Astrocyte of the spinal cord (primary cell): ENCODE measurements around the gene KCTD16.

ENCODE experiments used
- DNase-seq: peaks from one replicate; pipeline ENCODE4 v3.0.0; 2011; ENCODE audit warnings: low read depth, low spot score
- H3K4me3 ChIP-seq: 2 replicates; pipeline ENCODE4 v1.5.1; 2011; ENCODE audit warnings: low read depth, mild to moderate bottlenecking, low read length, moderate library complexity
- in situ Hi-C: cut with HindIII; loops from 2 replicates; pipeline ENCODE4 v1.10.0; 2017; ENCODE audit warnings: low sequenced_read_pairs
- TF ChIP-seq, protein P1 (sequence below): IDR thresholded peaks from 2 replicates; pipeline ENCODE4 v1.5.1; 2012; ENCODE audit warnings: low read depth, mild to moderate bottlenecking, low read length, inconsistent platforms

Gene KCTD16

DNA sequence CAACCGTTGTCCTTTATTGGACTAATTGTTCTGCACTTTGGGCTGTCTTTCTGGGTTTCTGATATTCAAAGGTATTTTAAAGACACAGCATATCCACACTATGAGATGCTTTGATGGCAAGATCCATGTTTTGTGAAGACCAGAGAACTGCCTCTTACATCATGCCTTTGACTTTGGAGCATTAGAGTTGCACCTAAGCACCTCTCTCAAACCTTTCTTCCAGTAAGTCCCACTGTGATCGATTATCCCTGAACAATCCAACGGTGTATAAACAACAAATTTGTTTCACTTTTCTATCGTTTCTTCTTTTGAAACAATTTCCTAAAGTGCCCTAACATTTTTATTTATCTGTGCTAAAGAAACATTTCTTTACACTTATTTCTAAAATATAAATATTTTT lies 144.4 kb downstream of the KCTD16 start:
- H3K4me3 ChIP-seq, result no peak overlapping the region
- in situ Hi-C loops, result no loop called here
- DNase-seq, result no peak
- TF ChIP-seq, protein P1, sequence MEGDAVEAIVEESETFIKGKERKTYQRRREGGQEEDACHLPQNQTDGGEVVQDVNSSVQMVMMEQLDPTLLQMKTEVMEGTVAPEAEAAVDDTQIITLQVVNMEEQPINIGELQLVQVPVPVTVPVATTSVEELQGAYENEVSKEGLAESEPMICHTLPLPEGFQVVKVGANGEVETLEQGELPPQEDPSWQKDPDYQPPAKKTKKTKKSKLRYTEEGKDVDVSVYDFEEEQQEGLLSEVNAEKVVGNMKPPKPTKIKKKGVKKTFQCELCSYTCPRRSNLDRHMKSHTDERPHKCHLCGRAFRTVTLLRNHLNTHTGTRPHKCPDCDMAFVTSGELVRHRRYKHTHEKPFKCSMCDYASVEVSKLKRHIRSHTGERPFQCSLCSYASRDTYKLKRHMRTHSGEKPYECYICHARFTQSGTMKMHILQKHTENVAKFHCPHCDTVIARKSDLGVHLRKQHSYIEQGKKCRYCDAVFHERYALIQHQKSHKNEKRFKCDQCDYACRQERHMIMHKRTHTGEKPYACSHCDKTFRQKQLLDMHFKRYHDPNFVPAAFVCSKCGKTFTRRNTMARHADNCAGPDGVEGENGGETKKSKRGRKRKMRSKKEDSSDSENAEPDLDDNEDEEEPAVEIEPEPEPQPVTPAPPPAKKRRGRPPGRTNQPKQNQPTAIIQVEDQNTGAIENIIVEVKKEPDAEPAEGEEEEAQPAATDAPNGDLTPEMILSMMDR, result no peak

DNA sequence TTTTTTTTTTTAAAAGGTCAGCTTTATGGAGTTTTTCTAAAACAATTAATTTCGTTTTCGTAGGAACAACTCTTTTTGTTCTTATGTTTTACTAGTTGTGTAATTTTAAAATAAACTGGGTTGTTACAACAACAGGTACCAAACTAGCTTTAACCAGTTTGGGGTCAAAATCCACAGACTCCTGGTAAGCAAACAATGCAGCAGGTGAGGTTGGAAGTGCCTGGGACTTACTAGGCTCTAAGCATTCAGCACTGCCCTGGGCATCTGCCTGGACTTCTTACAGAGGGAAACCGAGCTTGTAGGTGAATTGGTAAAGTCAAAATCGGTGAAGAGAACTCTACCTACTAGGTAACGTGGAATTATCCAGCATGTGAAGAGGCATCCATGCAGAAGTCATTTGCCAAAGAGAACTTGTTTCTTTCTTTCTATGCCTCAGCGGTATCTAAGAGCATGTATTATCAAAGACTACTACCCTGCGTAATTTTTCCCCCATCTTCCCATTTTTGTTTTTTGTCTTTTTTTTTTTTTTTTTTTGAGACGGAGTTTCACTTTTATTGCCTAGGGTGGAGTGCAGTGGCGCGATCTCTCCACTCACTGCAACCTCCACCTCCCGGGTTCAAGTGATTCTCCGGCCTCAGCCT lies 145.4 kb downstream of the KCTD16 start:
- TF ChIP-seq, protein P1, result no peak
- no peak overlapping the region for H3K4me3 ChIP-seq
- no peak for DNase-seq
- in situ Hi-C loops, result no loop called here

DNA sequence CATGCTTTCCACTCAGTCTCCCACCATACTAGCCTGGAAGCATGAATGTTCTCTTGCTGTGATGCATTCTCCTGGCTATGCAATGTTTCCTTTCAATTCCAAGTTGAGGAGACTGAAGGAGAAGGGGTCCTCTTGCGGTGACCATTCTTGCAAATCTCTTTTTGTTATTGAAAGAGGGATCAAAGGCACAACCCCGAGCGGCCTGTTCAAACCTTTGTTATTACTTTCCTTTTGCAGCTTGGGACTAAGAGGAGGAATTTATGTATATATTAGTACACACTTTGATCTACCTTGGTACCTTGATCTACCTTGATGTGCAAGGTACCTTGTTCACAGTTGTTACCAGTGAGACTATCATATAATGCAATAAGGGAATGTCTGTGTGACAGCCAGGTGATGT lies 147.3 kb downstream of the KCTD16 start:
- no peak overlapping the region for H3K4me3 ChIP-seq
- DNase-seq, result no peak
- in situ Hi-C loops, result no loop called here
- TF ChIP-seq, protein P1, result no peak

DNA sequence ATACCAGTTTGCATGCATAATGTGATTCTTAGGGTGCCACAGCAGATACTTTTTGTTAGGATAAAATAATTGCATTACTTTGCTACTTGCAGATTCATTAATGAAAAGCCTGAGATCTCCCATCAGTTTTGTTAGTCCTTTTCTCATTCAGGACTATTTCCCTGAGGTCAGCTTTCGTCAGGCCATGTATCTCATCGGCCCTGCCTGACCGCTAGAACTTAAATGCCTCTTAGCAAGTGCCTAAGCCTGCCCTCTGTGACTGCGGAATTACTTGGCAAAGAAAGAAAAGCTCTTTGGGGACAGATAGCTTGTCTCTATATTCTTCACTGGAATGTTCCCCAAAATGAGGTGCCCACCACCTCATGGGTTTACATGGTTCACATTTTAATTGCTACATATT lies 147.8 kb downstream of the KCTD16 start:
- no peak for DNase-seq
- in situ Hi-C loops, result no loop called here
- no peak overlapping the region for H3K4me3 ChIP-seq
- TF ChIP-seq, protein P1, result no peak

DNA sequence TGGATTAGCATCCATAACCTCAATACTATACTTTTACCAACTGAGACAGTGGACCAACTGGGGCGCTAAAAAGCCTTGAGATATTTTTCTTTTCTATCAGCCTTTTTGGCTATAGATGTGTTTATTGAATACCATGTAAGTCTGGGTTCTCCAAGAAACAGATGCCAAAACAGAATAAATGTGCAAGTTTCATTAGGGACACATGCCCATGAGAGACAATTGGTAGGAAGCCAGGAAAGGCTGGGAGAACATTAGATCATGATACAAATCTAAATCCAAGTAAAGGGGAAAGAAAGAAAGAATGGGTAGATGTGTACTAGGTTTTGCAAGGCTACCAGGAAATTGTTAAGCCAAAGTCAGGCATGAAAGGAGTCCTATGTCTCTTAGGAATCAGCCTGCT lies 152.5 kb downstream of the KCTD16 start:
- TF ChIP-seq, protein P1, result no peak
- in situ Hi-C loops, result no loop called here
- DNase-seq, result no peak
- H3K4me3 ChIP-seq, result no peak overlapping the region

DNA sequence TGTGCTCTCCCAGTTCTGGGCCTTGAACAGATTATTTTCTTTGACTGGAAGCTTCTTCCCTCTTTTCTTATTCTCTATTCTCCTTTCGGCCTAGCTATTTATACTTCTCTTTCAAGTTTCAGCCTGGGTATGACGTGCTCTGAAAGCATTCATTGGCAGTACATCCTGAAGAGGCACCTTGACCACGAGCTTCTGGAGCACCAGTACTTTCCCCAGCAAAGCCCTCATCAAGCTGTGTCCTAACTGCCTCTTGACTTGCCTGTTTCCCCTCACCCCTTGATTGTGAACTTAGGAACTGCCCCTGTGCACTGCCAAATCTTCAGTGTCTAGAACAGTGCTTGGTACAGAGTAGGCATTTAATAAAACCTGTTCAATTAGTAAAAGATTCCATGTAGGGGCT lies 154.9 kb downstream of the KCTD16 start:
- no peak for DNase-seq
- H3K4me3 ChIP-seq, result no peak overlapping the region
- TF ChIP-seq, protein P1, result no peak
- in situ Hi-C loops, result no loop called here
